Hematopoietic multipotent progenitor cell (in vitro differentiated cells): ENCODE results near the gene AP2S1. TPM values are rescaled to one million over a fixed set of nuclear protein-coding genes. Genes with fewer than 3 reads are reported as not detected.
"Not testable (repeated sequence)": the region's sequence is repeated elsewhere in the genome, so short reads cannot be mapped to it uniquely, and the experiment has no call there.

ENCODE experiments used
- DNase-seq, 3 donors: peaks; one replicate each; pipeline ENCODE4 v3.0.0-alpha.2; 2011 to 2015; ENCODE audit warnings: low read depth in 2 of 3, low spot score in 2 of 3
- total RNA-seq: library from RNA; depleted of rRNA; stranded (reverse); fragments of >200 nt; gene quantifications from one replicate; pipeline ENCODE4 v1.2.3, GENCODE V29; 2012

The AP2S1 gene
- total RNA-seq, 1 donor = 75.9 TPM

- no peak for DNase-seq
These were observed 17.6 kb upstream of the AP2S1 start for GRCh38 chr19:46868025-46868802.

GRCh38 chr19:46867170-46867569 lies 16.5 kb upstream of the AP2S1 start:
- DNase-seq = no peak

DNA sequence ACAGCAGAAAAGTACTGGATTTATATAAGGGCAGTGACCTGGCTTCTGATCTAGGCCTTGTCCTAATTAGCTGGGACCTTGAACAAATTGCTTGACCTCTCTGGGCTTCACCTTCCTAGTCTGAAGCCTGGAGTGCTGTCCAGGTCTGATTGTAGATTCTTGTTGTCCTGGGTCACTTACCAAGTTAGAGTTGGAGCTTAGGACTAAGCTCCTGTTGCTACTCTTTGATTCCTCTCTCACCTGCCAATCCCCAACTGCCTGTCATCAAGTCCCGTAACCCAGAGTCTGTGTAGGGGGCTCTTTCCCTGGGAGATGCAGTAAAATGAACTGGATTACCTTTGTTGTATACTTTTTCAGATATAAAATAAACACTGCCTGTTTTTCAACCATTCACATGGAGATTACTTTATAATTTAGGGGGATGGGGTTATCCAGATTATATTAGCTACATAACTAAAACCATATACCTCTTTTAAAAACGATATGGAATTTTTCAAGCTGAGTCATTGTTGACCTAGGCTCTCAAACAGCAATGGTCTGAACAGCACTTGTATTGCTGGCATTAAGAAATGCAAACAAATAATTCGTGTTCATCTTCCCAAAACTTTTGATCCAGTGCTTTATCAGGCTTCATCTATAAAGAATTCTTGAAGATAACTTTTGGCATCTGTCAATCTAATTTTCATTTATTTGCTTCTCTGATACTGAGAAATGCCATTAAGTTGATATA lies 15.9 kb upstream of the AP2S1 start:
- DNase-seq = no peak

DNA sequence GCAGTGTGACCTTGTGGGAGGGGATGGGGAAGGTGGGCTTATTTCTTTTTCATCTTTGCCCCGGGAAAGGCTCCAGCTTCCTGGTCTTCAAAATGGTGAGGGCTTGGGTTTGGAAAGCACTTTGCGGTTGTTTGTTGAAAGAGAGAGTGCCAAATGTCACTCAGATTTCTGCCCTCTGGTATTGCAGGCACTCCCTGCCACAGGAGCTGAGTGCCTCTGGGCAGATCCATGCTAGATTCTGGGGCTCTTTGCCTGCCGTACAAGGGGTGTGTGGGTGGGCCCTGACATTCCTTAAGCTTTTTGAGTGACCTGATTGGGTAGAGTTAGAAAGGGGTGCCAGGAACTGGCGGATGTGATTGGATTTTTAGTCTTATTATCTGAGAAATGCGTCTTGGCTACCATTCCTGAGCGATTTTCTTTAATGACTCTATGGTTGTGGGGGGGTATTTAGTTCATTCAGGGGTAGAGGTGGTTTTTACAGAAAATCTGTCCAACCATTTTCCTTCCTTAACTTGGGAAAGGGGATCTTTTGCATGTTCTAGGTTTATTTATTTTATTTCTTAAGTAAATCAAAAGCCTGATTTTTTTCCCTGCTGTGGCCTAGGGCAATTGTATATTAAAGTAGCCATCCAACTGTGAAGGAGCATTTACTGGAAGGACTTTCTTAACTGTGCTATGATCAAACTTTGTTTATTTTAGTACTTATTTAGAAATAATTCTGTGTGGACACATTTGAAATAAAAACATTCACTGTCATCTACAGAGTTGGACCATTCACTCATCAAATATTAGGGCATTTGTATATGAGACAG lies 13.4 kb upstream of the AP2S1 start:
- DNase-seq = no peak

DNA sequence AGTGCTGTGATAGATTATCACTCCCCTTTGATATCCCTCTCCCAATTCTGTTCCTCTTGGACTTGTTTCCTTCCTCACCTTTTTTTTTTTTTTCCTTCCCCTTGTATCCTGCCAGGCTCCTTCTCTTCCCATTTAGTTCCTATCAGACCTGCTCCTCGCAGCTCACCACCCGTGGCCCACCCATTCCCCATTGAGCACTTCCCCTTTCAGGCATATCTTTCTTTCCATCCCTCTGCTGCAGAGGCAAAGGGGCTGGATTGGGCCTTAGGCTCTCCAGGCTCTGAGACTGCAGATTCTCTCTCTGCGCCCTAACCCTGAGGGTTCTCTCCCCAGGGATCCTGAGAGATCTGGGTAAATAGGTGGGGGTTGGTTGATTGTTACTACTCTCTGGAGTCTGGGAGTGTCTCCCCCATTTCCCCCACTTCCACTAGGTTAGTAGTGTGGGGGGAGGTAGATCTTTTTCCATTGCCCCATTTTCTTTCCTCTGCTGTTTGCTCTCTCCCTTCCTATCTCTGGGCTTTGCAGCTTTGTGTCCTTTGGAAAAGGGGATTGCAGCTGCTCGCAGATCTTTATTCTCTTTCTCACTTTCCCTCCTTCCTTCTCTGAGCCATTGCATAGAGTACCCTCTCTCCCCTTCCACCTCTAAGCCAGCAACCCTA lies 12.5 kb upstream of the AP2S1 start:
- DNase-seq = peak in 1 of 3 donors; percentile 34

DNA sequence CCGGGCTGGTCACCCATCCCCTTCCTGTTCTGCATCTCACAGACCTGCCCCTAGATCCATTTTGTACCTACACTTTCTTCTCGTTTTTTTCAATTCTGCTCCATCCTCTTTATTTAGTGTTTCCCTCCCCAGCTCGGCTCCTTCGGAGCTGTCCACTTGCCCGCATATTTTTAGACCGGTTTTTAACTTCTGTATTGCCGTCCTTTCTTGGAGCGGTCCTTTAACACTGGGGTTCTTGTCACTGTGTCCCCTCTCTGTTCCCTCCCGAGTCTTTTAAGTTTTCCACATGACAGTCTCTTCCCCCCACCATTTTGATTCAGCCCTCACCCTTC lies 11.8 kb upstream of the AP2S1 start:
- no peak for DNase-seq

GRCh38 chr19:46861691-46862502 lies 11.3 kb upstream of the AP2S1 start:
- no peak for DNase-seq

DNA sequence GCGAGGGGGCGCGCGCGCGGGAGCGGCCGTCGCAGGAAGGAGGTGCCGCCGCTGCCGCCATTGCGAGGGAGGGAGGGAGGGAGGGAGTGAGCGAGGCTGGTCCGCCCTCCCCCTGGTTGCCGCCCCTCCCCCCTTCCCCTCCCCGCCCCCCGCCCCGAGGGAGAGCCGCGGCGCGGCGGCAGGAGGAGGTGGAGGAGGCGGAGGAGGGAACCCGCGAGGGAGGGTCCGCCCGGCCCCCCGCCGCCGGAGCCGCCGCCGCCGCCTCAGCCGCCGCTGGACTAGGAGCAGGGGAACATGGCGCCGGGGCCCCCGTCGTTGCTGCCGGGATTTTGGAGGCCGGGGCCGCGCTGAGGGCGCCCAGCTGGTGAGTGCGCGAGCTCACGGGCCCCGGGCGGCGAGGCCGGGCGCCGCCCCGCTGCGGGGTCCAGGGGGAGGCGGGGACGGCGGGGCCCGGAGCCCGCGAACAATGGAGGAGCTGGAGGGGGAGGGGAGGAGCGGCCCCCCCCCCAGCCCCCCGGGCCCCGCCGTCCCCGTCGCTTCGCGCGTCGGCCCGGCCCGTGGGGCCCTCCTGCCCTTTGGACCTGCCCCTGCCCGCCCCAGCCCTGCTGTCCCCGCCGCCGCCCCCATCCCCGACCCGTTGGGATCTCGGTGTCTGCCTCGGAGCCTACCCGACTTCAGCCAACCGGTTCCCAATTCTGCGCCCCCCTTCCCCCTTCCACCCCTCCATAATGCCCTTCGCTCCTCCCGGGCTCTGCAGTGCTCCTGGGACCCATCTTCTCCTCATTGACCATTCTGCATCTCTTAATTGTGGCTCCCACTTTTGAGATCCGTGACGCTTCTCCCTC lies 10.4 kb upstream of the AP2S1 start, which contains the start of gene ARHGAP35:
Gene ARHGAP35 (plus strand): TSS at position 152 of the 845 bp plus-strand sequence. CDS start 57,679 bp downstream, outside the sequence.
- peak in 1 of 3 donors; percentile 30 for DNase-seq

DNA sequence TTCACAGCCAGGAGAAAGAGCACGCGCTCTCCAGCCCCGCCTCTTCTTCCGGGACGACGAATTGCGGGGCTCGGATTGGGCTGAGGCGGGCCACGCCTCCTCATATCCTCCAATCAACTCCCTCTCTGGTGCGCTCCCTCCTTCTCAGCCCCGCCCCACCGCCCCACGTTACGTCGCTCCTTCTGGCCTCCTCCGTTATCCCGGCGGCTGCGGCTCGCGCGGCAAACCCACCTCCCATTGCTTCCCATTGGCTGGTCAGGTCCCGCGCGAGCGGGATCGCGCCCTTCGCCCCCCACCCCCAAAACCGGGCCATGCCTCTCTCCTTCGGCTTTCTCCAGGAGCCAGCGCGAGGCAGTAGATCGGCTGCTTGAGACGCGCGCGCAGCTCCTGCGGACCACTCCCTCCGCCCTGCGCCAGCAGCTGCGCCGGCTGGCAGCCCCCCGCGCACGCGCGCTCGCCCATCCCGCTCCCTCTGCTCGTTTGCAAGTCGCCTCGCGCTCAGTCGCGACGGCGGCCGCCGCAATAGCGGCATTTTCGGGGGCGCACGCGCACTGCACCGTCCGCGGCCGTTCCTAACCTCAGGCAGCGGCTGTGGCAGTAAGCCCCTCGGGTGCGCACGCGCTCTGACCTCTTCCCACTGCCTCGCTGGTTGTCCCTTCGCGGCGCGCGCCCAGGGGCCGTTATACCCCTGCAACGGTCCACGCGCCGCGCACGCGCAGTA lies 9.6 kb upstream of the AP2S1 start:
- DNase-seq = peak; percentile 84 to 98 (median 98)

DNA sequence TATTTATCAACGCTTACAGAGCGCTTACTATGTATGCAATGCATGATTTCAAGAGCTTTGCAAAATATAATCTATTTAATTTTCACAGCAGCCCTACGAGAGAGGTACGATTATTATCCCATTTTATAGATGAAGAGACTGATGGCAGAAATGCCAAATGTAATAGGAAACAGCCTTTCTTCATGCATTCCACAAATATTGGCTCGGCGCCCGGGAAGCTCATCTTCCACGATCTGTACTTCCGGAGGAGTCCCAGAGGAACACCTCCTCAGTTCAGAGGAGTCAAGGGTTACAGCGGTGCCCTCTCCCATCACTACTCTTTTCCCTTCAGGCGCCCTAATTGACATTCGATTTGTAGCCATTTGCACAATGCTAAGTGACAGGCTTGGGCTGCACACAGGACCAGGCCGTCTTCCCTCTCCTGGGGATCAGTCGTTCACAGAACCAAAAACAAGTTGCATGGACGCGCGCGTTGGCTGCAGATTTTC lies 9.0 kb upstream of the AP2S1 start:
- no peak for DNase-seq

DNA sequence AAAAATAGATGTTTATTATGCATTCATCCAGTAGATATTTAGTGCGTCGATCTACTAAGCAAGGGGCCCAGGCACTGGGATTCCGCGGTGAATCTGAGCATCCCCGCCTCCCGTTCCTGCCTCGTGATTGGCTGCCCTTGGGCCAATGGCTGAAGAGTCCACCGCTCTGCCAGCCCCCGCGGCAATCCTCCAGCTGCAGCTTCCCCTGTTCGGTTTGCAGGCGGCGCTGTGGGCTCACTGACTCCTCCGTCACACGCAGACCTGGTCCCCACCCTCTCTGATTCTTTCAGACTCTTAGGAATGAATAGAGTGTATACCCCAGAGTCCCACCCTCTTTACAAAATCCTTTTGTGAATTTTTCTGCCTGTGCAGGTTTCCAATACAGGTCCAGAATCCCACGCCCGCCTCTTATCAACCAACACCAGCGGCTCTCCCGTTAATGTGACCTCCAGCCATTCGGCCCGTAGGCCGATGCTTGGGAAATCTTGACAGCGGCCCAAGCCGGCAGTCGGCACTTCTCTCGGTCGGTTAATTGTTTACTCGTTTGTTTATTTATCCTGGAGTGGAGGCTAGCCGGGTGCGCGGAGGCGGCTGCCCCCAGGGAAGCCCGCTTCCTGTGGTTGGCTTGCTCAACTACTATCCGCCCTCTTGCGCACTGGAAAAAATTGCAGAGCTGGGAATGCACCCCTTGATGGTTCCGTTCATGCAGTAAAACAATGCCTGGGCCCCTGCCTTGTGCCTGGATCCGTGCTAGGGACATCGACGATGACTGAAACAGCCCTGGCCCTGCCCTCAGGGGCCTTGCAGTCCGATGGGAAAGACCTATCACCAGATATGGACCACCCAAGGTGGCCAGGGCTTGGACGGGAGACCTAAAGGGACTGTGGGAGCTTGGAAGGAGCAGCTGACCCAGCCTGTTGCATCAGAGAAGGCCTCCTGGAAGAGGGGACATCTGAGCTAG lies 5.7 kb upstream of the AP2S1 start:
- peak; percentile 74 to 95 (median 92) for DNase-seq

- not testable (repeated sequence) for DNase-seq
These were observed 4.1 kb upstream of the AP2S1 start for GRCh38 chr19:46854698-46855097.

GRCh38 chr19:46852830-46853229 lies 2.2 kb upstream of the AP2S1 start:
- DNase-seq = no peak

GRCh38 chr19:46849610-46850009 lies 1.0 kb downstream of the AP2S1 start:
- no peak for DNase-seq

DNA sequence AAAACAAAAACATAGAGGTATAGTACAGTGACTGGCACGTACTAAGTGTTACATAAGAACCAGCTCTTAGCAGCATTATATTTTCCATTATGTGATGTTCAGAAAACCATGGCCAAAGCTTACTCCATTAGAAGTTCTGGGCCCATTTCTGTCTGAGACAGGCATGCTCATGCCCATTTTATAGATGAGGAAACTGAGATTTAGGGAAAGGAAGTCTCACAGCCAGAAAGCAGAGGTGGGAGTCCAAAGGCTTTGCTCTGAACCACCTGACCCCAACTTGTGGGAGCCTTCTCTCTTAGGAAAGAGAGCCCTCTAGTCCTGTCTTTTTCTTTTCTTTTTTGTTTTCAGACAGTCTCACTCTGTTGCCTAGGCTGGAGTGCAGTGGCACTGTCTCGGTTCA lies 2.3 kb downstream of the AP2S1 start:
- DNase-seq = no peak

- DNase-seq = no peak
These were observed 3.1 kb downstream of the AP2S1 start for GRCh38 chr19:46847528-46847927.

DNA sequence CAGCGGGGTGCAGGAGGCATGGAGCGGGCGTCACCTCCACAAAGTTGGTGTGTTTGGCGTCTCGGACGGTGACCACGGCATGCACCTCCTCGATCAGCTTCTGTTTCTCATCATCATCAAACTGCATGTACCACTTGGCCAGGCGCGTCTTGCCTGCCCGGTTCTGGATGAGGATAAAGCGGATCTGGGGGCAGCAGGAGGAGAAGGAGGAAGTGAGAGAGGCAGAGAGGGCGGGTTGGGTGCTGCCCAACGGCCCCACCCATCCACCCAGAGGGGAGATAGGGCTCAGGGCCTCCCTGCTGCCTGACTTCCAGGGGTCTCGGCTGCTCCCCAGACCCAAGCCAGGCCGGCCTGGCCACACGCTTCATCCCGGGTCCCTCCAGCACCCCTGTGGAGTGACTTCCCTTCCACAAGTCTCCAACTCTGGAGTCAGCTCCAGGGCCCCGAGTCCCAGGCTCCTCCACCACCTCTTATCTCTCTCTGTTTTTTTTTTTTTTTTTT lies 4.6 kb downstream of the AP2S1 start:
- DNase-seq = no peak
